DMS153 (cell line): Measurements from ENCODE around the gene ADRA2C.

Source experiments
- DNase-seq: peaks from one replicate; lab custom pipeline; 2025; lab: John Stamatoyannopoulos, UW

Gene ADRA2C

DNA sequence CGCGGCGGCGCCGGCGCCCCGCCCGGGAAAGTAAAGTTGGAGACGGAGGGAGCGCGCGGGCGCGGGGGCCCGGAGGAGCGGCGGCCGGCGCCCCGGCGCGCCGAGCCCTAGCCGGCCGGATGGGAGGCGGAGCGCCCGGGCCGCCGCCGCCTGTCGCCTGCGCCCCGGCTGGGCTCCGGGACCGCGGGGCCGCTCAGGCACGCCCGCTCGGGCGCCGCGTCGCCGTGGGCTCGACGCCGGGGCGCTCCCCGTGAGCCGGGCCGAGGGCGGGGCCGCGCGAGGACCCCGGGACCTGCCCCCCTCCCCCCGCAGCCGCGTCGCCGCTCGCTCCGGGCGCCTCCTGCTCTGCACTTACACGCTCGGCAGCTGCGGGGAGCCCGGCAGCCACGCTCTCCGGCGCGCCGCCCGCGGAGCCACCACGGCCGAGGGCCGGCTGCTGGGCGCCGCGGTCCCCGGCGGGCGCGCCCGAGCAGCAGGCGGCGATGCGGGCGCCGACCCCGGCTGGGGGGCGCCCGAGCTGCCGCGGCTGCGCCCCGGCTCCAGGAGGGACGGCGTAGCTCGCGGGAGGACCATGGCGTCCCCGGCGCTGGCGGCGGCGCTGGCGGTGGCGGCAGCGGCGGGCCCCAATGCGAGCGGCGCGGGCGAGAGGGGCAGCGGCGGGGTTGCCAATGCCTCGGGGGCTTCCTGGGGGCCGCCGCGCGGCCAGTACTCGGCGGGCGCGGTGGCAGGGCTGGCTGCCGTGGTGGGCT, at the start of gene ADRA2C:
ADRA2C (plus strand) TSS at position 350 of the 749 bp plus-strand sequence; CDS start at position 572, 222 bp downstream.
- DNase-seq = no peak

DNA sequence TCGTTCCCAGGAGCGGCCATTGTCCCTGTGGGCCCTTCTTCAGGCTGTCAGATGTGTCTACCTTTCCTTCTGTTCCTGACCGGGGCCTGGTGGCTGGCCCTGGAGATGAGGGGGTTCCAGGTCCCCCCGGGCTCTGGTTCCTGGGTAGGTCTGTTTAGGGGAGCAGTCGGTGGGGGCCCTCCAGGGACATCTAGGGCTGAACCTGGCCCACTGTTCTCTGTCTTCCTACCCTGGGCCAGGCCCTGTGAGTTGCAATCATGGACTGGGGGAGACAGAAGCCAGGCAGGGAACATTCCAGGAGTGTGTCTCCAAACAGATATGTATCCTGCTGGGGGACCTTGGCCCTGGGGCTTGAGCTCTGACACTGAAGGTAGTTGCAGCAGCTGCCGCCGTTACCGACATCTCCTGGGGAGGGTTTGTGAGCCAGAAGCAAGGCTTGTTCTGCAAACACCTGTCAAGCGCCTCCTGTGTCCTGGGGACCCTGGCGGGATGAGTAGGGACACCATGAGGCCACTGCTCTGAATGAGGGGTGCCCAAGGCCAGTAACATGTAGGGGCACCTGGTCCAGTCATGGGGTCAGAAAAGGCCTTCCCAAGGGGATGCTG, 49.5 kb upstream of the ADRA2C start:
- DNase-seq = no peak

DNA sequence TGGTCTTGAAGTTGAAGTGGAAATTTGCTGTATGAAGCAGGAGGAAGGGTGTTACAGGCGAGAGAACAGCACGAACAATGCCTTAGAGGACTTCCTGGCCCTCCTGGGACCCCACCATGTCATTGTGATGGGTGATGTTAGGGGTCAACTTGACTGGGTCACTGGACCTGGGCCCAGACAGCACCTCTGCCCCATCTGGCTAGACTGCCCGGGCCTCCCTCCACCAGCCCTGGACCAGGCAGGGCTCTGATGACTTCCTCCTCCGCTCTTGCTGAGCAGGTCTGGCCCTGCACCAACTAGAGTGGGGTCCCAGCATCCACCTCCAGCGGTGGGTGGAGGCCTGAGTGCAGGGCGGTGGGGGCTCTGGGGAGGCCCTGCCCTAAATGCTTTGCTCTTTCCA, 48.9 kb upstream of the ADRA2C start:
- DNase-seq = no peak

DNA sequence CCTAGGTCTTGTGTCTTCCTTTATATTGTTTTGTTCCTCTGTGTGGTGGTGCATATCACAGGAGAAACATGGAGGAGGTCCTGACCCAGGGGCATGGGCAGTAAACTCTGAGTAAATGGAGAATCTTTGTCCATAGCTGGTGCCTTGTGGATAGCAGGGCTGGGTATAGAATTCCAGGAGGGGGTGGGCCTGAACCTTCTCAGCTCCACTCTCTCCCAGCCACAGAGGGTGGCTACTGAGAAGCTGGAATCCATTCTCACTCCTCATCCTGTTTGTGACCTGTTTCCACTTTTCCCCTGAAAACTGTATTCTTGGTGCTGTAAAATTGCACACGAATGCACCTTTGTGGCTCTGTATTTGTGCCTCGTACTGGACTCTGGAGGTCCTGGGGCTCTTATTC, 47.7 kb upstream of the ADRA2C start:
- DNase-seq = no peak

DNA sequence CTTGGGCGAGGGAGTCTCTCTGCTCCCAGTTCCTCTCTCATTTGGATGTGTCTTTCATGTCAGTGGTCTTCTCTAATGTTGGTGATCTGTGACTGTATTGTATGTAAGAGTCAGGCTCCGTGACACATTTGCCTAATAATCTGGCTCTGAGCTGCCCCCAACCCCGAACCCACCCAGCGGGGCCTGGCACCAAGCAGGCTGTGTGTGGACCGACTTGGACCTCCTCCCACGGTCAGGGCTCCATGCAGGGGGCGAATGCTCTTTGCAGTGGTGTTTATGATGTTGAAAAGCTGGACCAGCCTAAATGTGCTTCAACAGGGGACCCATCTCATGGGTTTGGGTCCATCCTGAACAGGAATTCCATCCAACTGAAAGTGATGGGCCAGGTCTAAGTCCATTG, 47.0 kb upstream of the ADRA2C start:
- no peak for DNase-seq

DNA sequence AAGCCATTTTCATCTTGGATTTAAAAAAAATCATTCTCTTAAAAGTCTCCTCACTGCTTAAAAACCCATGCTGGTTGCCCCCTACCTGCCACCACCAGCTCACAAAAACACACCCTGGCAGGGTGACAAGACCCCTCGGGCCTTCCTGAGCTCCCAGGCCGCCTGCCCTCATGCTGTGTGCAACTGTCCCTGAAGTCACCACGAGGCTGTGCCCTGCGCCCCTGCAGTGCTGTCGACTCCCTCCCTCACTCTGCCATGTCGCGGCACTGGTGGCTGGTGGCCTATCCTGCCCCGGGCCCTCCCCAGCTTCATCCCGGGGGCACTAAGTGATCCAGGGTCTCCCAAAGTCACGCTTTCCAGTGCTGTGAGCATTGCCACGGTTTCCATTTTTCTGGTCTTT, 46.3 kb upstream of the ADRA2C start:
- no peak for DNase-seq

DNA sequence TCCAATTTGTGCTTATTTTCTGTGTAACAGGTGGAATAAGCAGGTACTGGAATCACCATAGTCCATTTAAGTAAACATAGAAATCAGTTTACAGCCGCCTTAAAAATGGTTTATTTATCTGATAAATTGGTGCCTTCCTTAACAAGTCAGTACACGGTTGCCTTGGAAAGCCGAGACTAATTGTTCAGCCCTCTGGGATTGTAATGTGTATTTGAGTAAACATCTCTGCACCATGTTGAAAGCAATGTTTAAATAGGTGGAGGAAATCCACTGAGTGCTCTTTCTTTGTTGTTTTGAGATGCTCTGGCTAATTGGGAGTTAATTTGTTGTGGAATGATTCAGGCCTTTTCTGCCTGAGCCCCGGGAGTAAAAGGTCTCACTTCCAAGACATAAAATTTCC, 45.7 kb upstream of the ADRA2C start:
- DNase-seq = peak; percentile 40

DNA sequence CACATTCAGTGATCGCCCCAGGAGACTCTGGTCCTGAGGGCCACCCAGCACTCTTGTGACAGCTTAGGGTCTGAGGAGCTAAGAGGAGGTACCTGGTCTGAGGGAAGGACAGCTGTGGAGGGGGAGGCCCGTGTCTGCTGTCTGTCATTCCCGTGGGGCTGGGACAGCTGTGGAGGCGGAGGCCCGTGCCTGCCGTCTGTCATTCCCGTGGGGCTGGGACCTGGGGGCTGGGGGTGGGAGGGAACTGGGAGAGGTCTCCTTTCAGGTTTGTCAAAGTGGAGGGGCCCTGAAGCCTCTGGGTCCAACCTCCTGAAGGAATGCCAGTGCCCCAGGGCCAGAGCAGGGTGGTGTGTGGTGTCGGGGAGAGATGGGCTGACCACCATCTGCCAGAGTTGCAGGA, 45.0 kb upstream of the ADRA2C start:
- no peak for DNase-seq

DNA sequence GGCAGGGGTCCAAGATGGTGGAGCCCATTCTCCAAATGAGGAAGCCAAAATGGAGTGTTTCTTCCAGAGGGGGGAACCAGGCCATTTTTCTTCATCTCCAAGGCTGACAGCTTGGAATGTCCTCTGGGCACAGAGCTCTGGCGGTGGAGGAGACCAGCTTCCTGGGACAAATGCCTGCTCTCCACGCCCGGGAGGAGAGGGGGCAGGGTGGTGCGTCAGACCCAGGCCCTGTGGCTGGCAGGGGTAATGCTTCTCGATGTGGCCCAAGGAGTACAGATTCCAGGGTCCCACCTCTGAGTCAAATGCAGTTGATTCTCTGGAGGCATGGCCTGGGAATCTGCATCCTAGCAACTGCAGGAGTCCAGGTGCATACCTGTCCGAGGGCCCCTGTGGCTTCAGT, 44.6 kb upstream of the ADRA2C start:
- no peak for DNase-seq

DNA sequence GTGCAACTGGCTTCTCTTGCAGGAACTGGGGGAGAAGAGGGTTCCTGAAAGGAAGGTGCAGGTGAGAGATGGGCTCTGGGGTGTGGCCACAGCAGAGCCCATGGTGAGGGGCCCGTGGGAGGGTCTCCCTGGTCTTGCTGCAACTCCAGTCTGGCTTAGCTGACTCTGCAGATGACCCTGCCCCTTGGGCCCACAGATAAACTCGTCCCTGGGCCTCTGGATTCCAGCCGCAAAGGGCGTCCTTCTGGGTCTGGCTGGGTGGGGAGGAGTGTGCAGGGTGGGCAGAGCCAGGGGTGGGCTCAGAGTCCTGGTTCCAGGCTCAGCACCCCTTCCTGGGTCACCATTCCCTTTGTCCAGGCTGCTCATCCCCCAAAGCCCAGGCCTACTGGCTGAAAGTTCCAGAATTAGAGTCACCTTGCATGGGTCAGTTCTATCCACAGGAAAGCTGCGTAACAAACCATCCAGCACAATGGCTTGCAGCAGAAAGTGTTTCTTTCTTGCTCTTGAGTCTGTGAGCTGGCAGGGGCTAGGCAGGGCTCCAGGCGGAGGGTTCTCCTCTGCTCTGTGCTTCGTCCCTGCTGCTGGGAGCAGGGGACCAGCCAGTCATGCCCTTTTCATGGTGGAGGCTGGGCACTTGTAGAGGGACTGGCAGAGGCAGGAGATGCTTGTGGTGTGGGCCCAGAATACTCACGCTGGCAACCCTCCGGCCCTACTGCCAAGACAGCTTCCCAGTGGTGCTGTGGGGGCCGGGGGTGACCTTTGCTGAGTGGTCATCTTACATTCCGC, 43.5 kb upstream of the ADRA2C start:
- DNase-seq = no peak

DNA sequence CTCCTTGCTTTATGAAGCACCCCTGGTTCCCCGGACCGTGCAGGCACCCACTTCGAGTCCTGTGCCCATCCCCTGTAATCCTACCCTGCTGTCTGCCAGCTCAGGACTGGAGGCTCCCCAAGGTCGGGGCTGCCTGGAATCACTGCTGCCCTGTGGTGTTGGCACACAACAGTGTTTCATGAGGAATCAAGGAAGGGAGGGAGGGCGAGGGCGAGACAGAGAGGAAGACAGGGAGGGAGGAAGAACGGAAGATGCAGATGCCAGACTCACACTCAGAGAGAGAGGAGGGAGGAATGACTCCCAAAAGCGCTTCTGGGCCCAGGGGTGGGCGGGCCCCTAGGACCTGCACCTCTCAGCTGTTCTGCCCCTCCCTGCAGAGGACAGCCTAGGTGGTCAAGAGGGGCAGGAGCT, 42.9 kb upstream of the ADRA2C start:
- DNase-seq = no peak

DNA sequence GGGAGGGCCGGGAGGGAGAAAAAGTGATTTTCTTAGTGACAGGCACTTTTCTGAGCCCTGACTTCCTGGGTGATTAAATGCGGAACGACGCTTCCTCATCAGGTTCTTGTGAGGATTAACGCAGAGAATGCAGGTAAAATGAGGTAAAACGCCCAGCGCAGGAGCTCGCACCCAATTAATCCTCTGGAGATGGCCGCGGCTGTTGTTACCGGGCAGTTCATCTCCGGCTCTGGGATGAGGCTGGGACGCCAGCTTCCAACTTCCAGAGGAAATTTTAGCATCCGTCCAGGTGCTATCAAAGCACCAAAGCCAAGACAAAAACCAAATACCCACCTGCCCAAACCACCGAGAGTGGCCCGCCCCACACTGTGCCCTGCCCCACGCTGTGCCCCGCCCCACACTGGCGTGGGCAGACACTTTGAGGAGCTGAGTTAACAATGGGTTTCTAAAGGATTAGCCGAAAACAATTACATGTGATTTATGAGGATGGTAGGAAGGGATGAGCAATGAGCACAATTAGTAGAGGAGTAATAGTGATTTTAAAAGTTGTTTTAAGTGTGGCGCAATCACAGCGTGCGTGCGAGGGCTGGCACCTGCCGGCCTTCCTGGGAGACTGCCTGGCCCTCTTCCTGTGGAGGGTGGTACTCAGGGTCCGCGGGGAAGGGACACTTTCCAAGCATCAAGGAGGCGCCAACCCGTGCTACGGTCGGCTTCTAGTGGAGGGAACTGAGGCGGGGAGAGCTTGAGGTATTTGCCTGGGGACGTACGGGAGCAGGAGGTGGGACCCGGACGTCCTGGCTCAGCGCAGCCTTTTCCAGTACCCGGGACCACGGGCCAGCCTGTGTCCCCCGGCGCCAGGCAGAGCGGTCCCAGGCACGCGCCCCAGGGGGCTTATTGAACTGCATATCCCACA, 41.6 kb upstream of the ADRA2C start:
- DNase-seq = no peak

DNA sequence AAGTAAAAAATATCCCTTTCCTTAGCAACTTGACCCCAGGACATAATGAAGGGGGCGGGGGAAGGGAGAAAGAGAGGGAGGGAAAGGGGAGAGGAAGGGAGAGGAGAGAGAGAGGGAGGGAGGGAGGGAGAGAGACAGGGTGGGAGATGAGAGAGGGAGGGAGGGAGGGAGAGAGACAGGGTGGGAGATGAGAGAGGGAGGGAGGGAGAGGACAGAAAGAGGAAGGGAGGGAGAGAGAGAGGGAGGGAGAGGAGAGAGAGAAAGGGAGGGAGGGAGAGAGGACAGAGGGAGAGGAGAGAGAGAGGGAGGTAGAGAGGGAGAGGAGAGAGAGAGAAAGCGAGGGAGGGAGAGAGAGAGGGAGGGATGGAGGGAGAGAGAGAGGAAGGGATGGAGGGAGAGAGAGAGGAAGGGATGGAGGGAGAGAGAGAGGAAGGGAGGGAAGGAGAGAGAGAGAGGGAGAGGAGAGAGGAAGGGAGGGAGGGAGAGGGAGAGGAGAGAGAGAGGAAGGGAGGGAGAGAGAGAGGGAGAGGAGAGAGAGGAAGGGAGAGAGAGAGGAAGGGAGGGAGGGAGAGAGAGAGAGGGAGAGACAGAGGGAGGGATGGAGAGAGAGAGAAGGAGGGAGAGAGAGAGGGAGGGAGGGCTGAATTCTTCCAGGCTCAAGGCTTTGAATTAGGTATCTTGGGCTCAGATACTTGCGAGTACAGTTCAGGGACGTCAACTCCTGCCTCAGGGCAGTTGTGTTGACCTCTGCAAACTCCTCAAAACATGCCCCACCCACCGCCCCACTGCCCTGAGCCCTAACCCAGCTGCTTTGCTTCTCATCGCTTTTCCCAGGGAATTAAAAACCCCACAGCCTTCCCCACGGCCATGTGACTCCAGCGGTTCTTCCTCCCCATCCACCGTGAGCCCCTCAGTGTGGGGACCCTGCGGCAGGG, 40.0 kb upstream of the ADRA2C start:
- no peak for DNase-seq

DNA sequence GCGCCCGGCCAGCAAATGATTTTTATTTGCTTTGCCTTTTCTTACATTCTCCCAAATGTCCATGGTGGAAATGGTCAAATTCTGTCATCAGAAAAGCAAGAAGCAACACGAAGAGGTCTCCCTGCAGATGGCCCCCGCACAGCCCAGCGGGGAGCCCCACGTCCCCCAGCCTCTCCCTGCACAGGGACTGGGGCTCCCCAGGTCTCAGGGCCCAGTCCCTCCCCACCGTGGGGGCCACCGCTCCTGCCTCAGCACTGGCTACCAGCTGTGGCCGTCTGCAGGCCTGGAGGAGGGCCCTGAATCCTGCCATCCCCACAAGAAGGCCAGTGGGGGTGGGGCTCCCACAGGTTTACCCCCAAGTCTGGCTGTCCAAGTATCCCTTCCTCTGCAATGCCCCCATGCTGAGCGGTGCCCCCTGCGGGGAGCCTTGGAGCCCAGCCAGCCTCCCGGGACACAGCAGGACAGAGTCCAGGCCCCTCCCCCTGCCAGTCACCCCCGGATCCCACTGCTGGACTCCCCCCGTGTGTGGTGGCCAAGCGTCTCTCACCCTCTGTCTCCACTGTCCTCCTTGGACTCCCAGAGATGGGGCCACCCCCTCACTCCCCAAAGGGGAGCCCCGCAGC, 38.2 kb upstream of the ADRA2C start:
- DNase-seq = no peak

DNA sequence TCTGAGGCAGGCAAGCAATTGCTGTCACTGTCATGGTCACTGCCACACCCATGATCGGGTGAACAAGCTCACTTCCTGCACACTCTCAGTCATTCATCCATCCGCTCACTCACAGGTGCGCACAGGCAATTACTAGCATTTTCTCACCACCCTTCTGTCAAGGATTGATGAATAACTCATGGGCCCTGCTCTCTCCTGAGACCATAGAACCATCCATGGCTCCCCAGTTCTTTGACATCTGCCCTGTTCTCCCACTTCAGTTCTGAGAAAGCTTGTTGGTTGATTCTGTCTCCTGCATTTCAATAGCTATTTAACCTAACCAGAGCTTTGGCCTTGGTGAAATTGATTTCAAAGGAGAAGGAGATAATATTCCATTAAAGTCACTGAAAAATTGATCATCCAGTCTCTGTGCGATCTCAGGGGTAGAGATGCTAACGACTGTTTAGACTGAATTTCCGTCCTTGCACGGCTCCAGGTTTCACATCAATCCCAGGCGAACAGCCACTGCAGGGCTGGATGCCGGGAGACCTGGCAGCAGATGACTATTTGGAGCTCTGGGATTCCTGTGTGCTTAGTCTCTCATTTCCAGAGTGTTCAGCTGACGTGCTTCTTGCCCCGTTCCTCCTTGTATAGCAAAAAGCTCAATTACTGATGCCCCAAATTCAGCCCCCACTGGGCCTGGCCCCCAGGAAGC, 36.9 kb upstream of the ADRA2C start:
- peak; percentile 37 for DNase-seq

DNA sequence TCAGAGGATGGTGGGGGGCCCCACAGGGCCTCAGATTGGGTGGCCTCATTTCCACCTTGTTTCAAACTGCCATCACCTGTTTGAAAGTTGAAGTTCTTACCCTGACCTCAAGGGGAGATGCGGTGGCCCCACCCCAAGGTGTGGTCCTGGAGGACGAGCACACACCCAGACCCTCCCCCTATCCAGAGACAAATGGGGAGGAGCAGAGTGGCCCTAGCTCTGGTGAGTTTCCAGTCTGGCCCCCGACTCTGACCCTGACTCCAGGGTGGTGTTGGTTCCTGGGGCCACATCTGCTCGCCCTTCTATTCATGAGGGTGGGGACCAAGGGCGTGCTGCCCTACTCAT, 36.3 kb upstream of the ADRA2C start:
- no peak for DNase-seq

DNA sequence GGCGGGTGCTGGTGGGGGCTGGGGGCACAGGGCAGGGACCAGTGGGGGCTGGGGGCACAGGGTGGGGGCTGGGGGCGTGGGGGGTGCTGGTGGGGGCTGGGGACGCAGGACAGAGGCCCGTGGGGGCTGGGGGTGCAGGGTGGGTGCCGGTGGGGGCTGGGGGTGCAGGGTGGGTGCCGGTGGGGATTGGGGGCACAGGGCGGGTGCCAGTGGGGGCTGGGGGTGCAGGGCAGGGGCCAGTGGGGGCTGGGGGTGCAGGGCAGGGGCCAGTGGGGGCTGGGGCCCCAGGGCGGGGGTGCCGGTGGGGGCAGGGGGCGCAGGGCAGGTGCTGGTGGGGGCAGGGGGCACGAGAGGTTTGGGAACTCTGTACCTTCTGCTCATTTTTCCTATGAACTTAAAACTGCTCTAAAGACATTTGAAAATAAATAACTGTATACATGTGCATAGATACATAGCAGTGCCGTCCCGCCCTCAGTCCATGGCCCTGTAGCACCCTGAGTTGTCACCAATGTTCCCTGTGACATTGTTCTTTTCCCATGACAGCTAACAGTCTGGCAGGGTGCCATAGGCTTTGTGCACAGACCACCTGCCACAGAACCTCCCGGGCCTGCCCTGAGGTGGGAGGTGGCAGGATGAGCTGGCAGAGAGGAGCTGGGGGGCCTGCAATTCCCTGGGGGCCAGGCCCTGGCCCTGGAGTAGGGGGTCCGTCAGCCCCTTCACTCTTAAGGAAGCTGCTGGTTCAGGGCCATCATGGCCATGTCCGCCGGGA, 35.6 kb upstream of the ADRA2C start:
- no peak for DNase-seq

DNA sequence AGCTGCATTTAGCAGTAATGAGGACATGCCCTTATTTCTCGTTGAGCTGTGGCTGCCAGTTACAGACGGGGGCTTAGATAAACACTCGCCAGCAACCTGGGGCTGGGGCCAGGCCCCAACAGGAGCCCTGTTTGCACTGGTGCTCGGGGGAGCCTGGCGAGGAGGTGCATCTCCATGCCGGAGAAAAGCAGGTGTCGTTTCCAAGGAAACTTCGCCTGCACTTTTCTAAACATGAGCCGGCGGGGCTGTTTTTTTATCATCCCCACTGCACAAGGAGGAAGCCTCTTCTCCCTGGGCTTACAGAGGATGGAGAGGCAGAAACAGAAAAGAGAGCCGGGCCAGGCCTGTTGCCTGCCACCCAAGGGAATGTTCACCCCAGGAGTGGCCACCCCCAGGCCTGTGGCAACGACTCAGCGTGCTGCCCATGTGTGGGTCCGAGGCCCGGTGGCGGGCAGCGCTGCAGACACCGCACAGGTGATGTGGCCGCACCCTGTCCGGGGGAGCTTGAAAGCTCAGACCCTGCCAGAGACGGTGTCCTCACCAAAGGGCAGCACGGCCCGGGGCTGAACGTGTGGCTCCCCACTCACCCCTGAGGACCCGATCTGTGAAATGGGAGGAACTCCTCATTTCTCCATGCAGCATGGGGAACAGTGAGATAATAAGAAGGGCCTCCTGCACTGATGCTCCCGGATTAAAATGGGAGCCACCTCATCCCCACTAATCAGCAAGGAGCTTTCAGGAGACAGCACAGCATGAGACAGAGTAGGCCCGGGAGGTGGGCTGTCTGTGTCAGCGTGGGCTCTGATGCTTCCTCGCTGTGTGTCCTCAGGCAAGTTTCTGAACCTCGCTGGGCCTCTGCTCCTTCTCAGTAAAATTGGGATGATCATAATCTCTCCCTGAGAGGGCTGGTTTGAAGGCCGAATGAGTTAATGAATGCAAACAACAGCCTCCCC, 33.8 kb upstream of the ADRA2C start:
- DNase-seq = no peak
